HCT116 (cell line): ENCODE measurements around the gene TAC3. TPM values are rescaled to one million over a fixed set of nuclear protein-coding genes. Genes with fewer than 3 reads are reported as not detected.

Source experiments
- ATAC-seq: fragments of 200-7000 bp; cut with Tn5 transposase; 2 replicates; pipeline ENCODE4 v1.9.1; 2020; ENCODE audit warnings: mild to moderate bottlenecking, moderate library complexity
- BruUV-seq: library from RNA; stranded (reverse); fragments of 400-500 nt; replicated peaks from 2 replicates; lab custom pipeline; 2021; lab: Mats Ljungman, UMichigan
- CTCF ChIA-PET: fragments of 300-600 bp; sonication (Branson Sonifier 250); formaldehyde crosslinking; loops from one replicate; lab custom pipeline; 2021; ENCODE audit warnings: antibody characterized with exemption; lab: Charles Lee
- POLR2A ChIA-PET: fragments of 300-600, 350-600 bp; sonication (Branson Sonifier 250); formaldehyde crosslinking; loops from one replicate; lab custom pipeline; 2021; ENCODE audit warnings: antibody characterized with exemption; lab: Charles Lee
- RAD21 ChIA-PET, 2 experiments: fragments of 300-600 bp; sonication (Branson Sonifier 250); formaldehyde crosslinking; loops; one replicate each; lab custom pipeline; 2023; ENCODE audit warnings: low total read pairs in 2 of 2; ENCODE audit not compliant: uncharacterized antibody in 2 of 2, unreplicated experiment in 2 of 2, low non-redundant PET in 1 of 2; lab: Charles Lee
- DNase-seq: peaks from one replicate; pipeline ENCODE4 v3.0.0-alpha.2; 2010; ENCODE audit warnings: low read depth, low spot score
- H2AFZ ChIP-seq: fragments of 200-600 bp; shearing (Covaris generic), sonication (generic); 2 replicates; pipeline ENCODE4 v1.6.1; 2017; ENCODE audit warnings: low read depth, mixed run types, mixed read lengths, antibody characterized with exemption, low read length; ENCODE audit not compliant: poor library complexity, severe bottlenecking
- H3K27ac ChIP-seq: 2 replicates; pipeline ENCODE4 v1.5.1; 2012; ENCODE audit warnings: low read depth, low read length
- H3K27me3 ChIP-seq: fragments of 200-600 bp; sonication (generic); 2 replicates; pipeline ENCODE4 v1.6.1; 2016; ENCODE audit warnings: mixed run types, low read length, mixed read lengths; ENCODE audit not compliant: insufficient read depth
- H3K36me3 ChIP-seq, 2 experiments: fragments of 200-500 bp in 1 of 2; fragments of 200-600 bp in 1 of 2; sonication (Bioruptor generic) in 1 of 2; sonication (generic) in 1 of 2; 2 replicates each; pipeline versions ENCODE4 v1.5.1 to v1.6.1; 2014 to 2016; ENCODE audit warnings: low read length in 2 of 2, inconsistent platforms in 1 of 2, mixed read lengths in 1 of 2, mixed run types in 1 of 2; ENCODE audit not compliant: insufficient read depth in 2 of 2, control insufficient read depth in 1 of 2
- H3K4me1 ChIP-seq, 2 experiments: fragments of 200-600 bp in 1 of 2; sonication (generic) in 1 of 2; 2 replicates each; pipeline versions ENCODE4 v1.5.1 to v1.6.1; 2012 to 2017; ENCODE audit warnings: low read length in 2 of 2, inconsistent platforms in 1 of 2, mild to moderate bottlenecking in 1 of 2, mixed read lengths in 1 of 2, mixed run types in 1 of 2, moderate library complexity in 1 of 2; ENCODE audit not compliant: insufficient read depth in 2 of 2, control insufficient read depth in 1 of 2
- H3K4me2 ChIP-seq: fragments of 200-600 bp; sonication (generic); 2 replicates; pipeline ENCODE4 v1.6.1; 2017; ENCODE audit warnings: mixed run types, low read length, mixed read lengths
- H3K4me3 ChIP-seq, 2 experiments: fragments of 200-600 bp in 1 of 2; sonication (generic) in 1 of 2; replicated peaks in 1 of 2; 2 replicates each; pipeline ENCODE4 v1.5.1; 2011 to 2016; ENCODE audit warnings: low read length in 2 of 2, control low read depth in 1 of 2, low read depth in 1 of 2, mild to moderate bottlenecking in 1 of 2, mixed read lengths in 1 of 2, mixed run types in 1 of 2
- H3K79me2 ChIP-seq: fragments of 200-600 bp; sonication (generic); 2 replicates; pipeline ENCODE4 v1.6.1; 2017; ENCODE audit warnings: mild to moderate bottlenecking, mixed run types, low read length, moderate library complexity, mixed read lengths; ENCODE audit not compliant: insufficient read depth
- H3K9ac ChIP-seq: fragments of 200-600 bp; sonication (generic); 2 replicates; pipeline ENCODE4 v1.6.1; 2016; ENCODE audit warnings: low read length, mixed read lengths
- H3K9me2 ChIP-seq: fragments of 200-600 bp; sonication (generic), shearing (Covaris generic); 2 replicates; pipeline ENCODE4 v1.6.1; 2017; ENCODE audit warnings: mixed run types, mild to moderate bottlenecking, moderate library complexity; ENCODE audit not compliant: insufficient read depth
- H3K9me3 ChIP-seq, 2 experiments: fragments of 200-500 bp in 1 of 2; fragments of 200-600 bp in 1 of 2; sonication (Bioruptor generic) in 1 of 2; sonication (generic) in 1 of 2; 2 replicates each; pipeline ENCODE4 v1.6.1; 2014 to 2017; ENCODE audit warnings: low read length in 2 of 2, mixed read lengths in 2 of 2, inconsistent platforms in 1 of 2, low read depth in 1 of 2, mild to moderate bottlenecking in 1 of 2, mixed run types in 1 of 2, moderate library complexity in 1 of 2; ENCODE audit not compliant: control insufficient read depth in 1 of 2, insufficient read depth in 1 of 2
- H4K20me1 ChIP-seq: fragments of 200-600 bp; sonication (generic), shearing (Covaris generic); 2 replicates; pipeline ENCODE4 v1.6.1; 2017; ENCODE audit warnings: mixed run types, mild to moderate bottlenecking, moderate library complexity; ENCODE audit not compliant: insufficient read depth
- CEBPB ChIP-seq: IDR thresholded peaks from 2 replicates; pipeline ENCODE4 v1.6.1; 2012; ENCODE audit warnings: low read depth
- CTCF ChIP-seq, 3 experiments: fragments of 200-600 bp in 1 of 3; sonication (generic) in 1 of 3; IDR thresholded peaks in 2 of 3; conservative IDR thresholded peaks in 1 of 3; 2 replicates each; pipeline ENCODE4 v1.5.1; 2012 to 2017; ENCODE audit warnings: low read depth in 2 of 3, low read length in 2 of 3, antibody characterized with exemption in 1 of 3, borderline replicate concordance in 1 of 3, control low read depth in 1 of 3, mild to moderate bottlenecking in 1 of 3, mixed read lengths in 1 of 3, mixed run types in 1 of 3, moderate library complexity in 1 of 3; ENCODE audit not compliant: insufficient read depth in 1 of 3
- EGR1 ChIP-seq: IDR thresholded peaks from 2 replicates; pipeline ENCODE4 v1.6.1; 2012; ENCODE audit warnings: low read depth
- RAD21 ChIP-seq: IDR thresholded peaks from 2 replicates; pipeline ENCODE4 v1.6.1; 2012; ENCODE audit warnings: low read depth, mild to moderate bottlenecking
- TCF7L2 ChIP-seq: IDR thresholded peaks from 2 replicates; pipeline ENCODE4 v1.7.0; 2011; ENCODE audit warnings: borderline replicate concordance, inconsistent platforms; ENCODE audit not compliant: insufficient read depth, insufficient read length; ENCODE audit errors: extremely low read depth
- ZBTB33 ChIP-seq: IDR thresholded peaks from 2 replicates; pipeline ENCODE4 v1.6.1; 2011; ENCODE audit warnings: mild to moderate bottlenecking, low read length, moderate library complexity; ENCODE audit not compliant: insufficient replicate concordance; ENCODE audit errors: extremely low read depth
- intact Hi-C: fragments of 100-400 bp; cut with micrococcal nuclease; formaldehyde crosslinking; loops from 2 replicates; pipeline ENCODE4 v1.10.0; 2022
- total RNA-seq: library from RNA; stranded (reverse); gene quantifications from one replicate; pipeline ENCODE4 v1.2.1, GENCODE V29; 2021; ENCODE audit not compliant: unreplicated experiment

Gene TAC3
- total RNA-seq, 1 experiment from 2014 or later = not detected

DNA sequence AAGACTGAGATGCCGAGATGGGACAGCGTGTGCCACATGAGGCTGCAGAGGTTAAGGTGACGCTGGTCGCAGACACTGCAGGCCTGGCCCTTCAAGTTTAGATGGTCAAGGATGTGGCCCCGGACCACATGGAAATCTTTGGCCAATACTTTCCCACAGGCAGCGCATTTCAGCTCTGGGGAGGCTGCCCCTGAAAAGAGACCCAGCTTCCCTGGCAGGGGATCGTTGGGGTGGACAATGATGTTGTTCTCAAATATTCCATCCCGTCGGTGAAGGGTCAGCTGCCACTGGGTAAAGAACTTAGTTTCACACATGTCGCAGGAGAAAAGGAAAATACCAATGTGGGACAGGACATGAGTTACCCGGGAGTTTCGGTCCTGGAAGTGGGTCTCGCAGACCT, 12.9 kb downstream of the TAC3 start (continued):
- no peak for TF ChIP-seq CTCF (IDR thresholded peaks at IDR 0.05 in 2 of 3, conservative IDR thresholded peaks at IDR 0.05 in 1 of 3; ENCODE audit: borderline replicate concordance in 1 of 3, insufficient read depth in 1 of 3, low read depth in 2 of 3, low read length in 2 of 3)
- TF ChIP-seq TCF7L2 = no peak

DNA sequence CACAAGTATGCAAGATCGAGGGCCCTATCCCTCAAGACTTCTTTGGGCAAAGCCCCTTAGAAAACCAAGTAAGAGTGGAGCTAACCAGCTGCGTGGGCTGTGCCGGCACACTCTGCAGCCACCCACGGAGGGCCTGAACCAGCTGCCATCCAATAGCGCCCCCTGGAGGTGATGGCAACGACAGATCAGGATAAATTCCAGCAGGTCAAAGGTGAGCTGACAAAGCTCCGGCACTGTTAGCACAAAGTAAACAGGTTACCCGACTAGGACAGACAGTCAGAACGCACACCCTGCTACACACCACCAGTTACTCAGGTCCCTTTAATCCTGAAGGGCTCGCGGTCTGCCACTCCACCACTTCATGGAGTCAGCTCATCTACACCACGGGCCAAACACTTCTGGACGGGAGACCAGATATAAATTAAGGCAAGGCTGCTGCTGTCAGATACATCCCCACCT, 14.9 kb downstream of the TAC3 start:
- intact Hi-C loops = loop anchor here (1.0 kb wide), 1 partner anchor 161 kb away; no protein-coding TSS in a partner anchor
- DNase-seq (peak; percentile 44), ATAC-seq (peak; percentile 69)
- POLR2A ChIA-PET = interaction anchor here (1.3 kb wide), 1 partner anchor 276 kb away, joined by 5 read pairs; the partner anchor contains the start of gene NACA
- peaks cover 23 to 34% of the 10 kb centered on the region in 2 experiments for H3K36me3 ChIP-seq
- RAD21 ChIA-PET = interaction anchor here in 1 of 2 experiments (0.7 to 1.2 kb wide), 2 partner anchors 162 to 239 kb away, joined by 3 to 4 read pairs; partner anchors contain the start of gene HSD17B6
- BruUV-seq = no TSS peak
- H3K9me3 ChIP-seq = no peaks in the 10 kb centered on the region
- no peaks in the 10 kb centered on the region for H4K20me1 ChIP-seq
- no peak overlapping the region for H3K4me2 ChIP-seq
- CTCF ChIA-PET = interaction anchor here (0.6 to 2.8 kb wide), 23 partner anchors 9 to 488 kb away, joined by 3 to 31 read pairs (median 4); partner anchors contain the start of genes HSD17B6, NACA, NEMP1 and PRIM1
- peaks cover 4 to 15% of the 10 kb centered on the region in 2 experiments for H3K4me1 ChIP-seq
- no peaks in the 10 kb centered on the region for H3K9me2 ChIP-seq
- no peaks in the 10 kb centered on the region for H3K27me3 ChIP-seq
- H3K27ac ChIP-seq = no peak overlapping the region
- H3K79me2 ChIP-seq = peaks cover 54% of the 10 kb centered on the region
- H2AFZ ChIP-seq = no peak overlapping the region
- H3K4me3 ChIP-seq = no peak overlapping the region
- no peak overlapping the region for H3K9ac ChIP-seq
- TF ChIP-seq CTCF (IDR thresholded peaks at IDR 0.05 in 2 of 3, conservative IDR thresholded peaks at IDR 0.05 in 1 of 3; ENCODE audit: borderline replicate concordance in 1 of 3, insufficient read depth in 1 of 3, low read depth in 2 of 3, low read length in 2 of 3) = peak; percentile 76 to 91 (median 83)
- no peak for TF ChIP-seq ZBTB33
- peak; percentile 53 for TF ChIP-seq EGR1
- peak; percentile 88 for TF ChIP-seq RAD21
- TF ChIP-seq CEBPB = no peak
